GM10847 (cell line): Measurements from ENCODE around the gene EMILIN2.

Experiments used
- POLR2A ChIP-seq: IDR thresholded peaks from 2 replicates; pipeline ENCODE4 v1.6.1; 2011; ENCODE audit not compliant: insufficient read length; ENCODE audit errors: extremely low read depth

EMILIN2 gene

GRCh38 chr18:2839202-2839601 is 7.6 kb upstream of the EMILIN2 start:
- TF ChIP-seq POLR2A = no peak

DNA sequence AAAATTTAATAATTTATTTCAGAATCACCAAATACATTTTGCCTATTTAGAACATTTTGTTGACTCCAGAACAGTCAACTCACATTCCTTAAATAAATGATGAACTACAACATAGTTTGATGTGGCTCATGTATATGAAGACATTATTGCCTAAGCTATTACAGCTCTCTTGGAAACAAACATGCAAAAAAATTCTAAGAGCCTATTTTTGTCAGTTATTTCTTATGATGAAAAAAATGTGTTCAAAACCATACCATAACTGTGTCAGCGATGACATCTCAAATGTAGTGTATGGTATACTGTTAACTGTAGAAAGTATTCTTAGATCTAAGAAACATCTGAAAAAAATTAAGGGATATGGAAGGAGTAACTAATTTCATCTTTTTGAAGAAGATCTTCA is 6.3 kb upstream of the EMILIN2 start:
- no peak for TF ChIP-seq POLR2A

DNA sequence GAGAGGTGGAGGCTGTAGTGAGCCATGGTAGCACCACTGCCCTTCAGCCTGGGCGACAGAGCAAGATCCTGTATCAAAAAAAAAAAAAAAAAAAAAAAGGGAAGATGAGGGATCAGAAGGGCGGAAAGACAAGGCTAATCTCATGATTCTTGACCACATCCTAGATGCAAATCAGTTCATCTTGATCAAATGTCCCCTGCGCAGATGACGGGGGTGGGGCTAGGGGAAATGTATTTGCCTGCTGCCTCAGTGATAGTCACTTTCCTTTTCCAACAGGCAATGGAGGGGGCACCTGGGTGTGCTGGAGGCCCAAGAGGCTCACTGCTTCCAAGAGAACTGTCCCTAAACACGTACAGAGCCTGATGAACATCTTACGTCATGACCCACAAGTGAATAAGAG is 3.7 kb upstream of the EMILIN2 start:
- TF ChIP-seq POLR2A = no peak

GRCh38 chr18:2845172-2845571 is 1.6 kb upstream of the EMILIN2 start:
- no peak for TF ChIP-seq POLR2A

GRCh38 chr18:2847317-2848246 is 776 bp downstream of the EMILIN2 start:
- no peak for TF ChIP-seq POLR2A

GRCh38 chr18:2848247-2849246 is 1.7 kb downstream of the EMILIN2 start:
- TF ChIP-seq POLR2A = no peak

GRCh38 chr18:2850816-2851215 is 4.0 kb downstream of the EMILIN2 start:
- no peak for TF ChIP-seq POLR2A

DNA sequence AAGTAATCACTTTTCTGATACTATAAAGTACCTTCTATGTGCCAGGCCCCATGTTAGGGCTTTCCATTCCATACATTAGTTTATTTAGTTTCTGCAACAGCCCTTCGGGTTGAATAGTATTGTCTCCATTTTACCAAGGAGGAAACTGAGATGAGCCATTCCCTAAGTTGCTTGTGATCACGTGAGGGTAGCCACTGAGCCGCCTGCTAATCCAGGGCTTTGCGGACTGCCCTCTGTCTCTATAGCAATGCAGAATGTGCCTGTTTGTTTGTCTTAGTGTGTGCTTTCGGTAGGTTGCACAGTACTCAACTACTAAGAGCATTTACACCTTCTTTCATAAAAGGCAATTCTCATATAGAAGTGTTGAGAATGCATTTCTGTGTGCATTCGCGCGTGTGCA is 5.0 kb downstream of the EMILIN2 start:
- no peak for TF ChIP-seq POLR2A

GRCh38 chr18:2853173-2853925 is 6.5 kb downstream of the EMILIN2 start:
- no peak for TF ChIP-seq POLR2A

- no peak for TF ChIP-seq POLR2A
These were observed 7.3 kb downstream of the EMILIN2 start for GRCh38 chr18:2853926-2854664.

- TF ChIP-seq POLR2A = no peak
These were observed 8.1 kb downstream of the EMILIN2 start for GRCh38 chr18:2854875-2855274.

GRCh38 chr18:2855560-2856350 is 8.9 kb downstream of the EMILIN2 start:
- TF ChIP-seq POLR2A = no peak

DNA sequence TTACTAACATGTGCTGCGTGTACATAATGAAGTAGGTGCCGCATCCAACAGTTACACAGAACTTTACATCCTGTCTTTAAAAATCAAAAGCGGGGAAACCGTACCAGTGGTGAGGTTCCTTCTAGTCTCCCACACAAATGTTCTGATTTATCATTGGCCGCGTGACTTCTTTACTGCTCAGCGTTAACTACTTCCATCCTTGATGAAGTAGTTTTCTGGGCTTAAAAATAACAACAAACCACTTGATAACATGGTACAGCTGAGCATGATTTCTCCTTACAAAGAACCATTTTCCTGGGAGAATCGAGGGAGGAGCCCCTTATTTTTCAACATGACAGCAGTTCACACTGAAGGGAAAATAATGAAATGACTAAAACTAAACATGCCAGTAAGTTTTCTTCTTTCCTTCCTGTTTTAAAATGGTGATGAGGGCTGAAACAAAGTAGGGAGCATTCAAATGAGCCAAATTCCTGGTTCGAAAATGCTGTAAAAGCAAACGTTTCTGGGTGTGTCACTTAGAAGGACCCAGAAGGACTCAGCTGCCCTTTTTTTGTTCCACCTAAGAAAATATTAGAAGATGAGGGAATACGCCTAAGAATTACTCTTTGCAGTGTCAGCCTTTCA is 9.9 kb downstream of the EMILIN2 start:
- no peak for TF ChIP-seq POLR2A
